GM18519 (cell line): ENCODE results near the gene TUBGCP5.
"Not testable (repeated sequence)": the region's sequence is repeated elsewhere in the genome, so short reads cannot be mapped to it uniquely, and the experiment has no call there.

Experiments
- ATAC-seq: cut with Tn5 transposase; IDR thresholded peaks from one replicate; pipeline ENCODE4 v1.9.1; 2021; ENCODE audit warnings: mild to moderate bottlenecking, moderate library complexity; ENCODE audit not compliant: unreplicated experiment, low FRiP score

Gene TUBGCP5

GRCh38 chr15:23039143-23039916 lies at the start of gene TUBGCP5:
Gene TUBGCP5 (minus strand): TSS chr15:23039569. CDS start chr15:23039543, 26 bp downstream.
- peak; percentile 95 for ATAC-seq

GRCh38 chr15:23083115-23083514 lies 43.7 kb upstream of the TUBGCP5 start:
- ATAC-seq: no peak

- not testable (repeated sequence) for ATAC-seq
Observed at GRCh38 chr15:23081996-23082737, 42.8 kb upstream of the TUBGCP5 start.

- ATAC-seq: no peak
Observed at GRCh38 chr15:23081271-23081670, 41.9 kb upstream of the TUBGCP5 start.

- no peak for ATAC-seq
Observed at GRCh38 chr15:23079766-23080165, 40.4 kb upstream of the TUBGCP5 start.

- ATAC-seq: no peak
Observed at GRCh38 chr15:23075927-23076326, 36.6 kb upstream of the TUBGCP5 start.

- ATAC-seq: no peak
Observed at GRCh38 chr15:23074684-23075083, 35.3 kb upstream of the TUBGCP5 start.

GRCh38 chr15:23073890-23074646 lies 34.7 kb upstream of the TUBGCP5 start:
- no peak for ATAC-seq

- no peak for ATAC-seq
Observed at GRCh38 chr15:23072633-23073032, 33.3 kb upstream of the TUBGCP5 start.

- no peak for ATAC-seq
Observed at GRCh38 chr15:23069496-23070166, 30.3 kb upstream of the TUBGCP5 start.

GRCh38 chr15:23067416-23067815 lies 28.0 kb upstream of the TUBGCP5 start:
- no peak for ATAC-seq

- no peak for ATAC-seq
Observed at GRCh38 chr15:23065836-23066235, 26.5 kb upstream of the TUBGCP5 start.

- no peak for ATAC-seq
Observed at GRCh38 chr15:23064156-23064555, 24.8 kb upstream of the TUBGCP5 start.

- ATAC-seq: no peak
Observed at GRCh38 chr15:23057707-23058106, 18.3 kb upstream of the TUBGCP5 start.

GRCh38 chr15:23055316-23055715 lies 15.9 kb upstream of the TUBGCP5 start:
- ATAC-seq: no peak

GRCh38 chr15:23052522-23052921 lies 13.2 kb upstream of the TUBGCP5 start:
- ATAC-seq: no peak

GRCh38 chr15:23050708-23051107 lies 11.3 kb upstream of the TUBGCP5 start:
- ATAC-seq: no peak

- no peak for ATAC-seq
Observed at GRCh38 chr15:23049984-23050628, 10.7 kb upstream of the TUBGCP5 start.

GRCh38 chr15:23048572-23049282 lies 9.4 kb upstream of the TUBGCP5 start:
- ATAC-seq: not testable (repeated sequence)
